Articular chondrocyte of knee joint (primary cell): ENCODE data around the gene SFTPD. TPM values are rescaled to one million over a fixed set of nuclear protein-coding genes. Genes with fewer than 3 reads are reported as not detected.

ENCODE experiments used
- total RNA-seq: library from RNA; depleted of rRNA; stranded (reverse); fragments of >200 nt; gene quantifications from 2 replicates; pipeline ENCODE4 v1.2.3, GENCODE V29; 2012

The SFTPD gene
- total RNA-seq: 0.32 and 0.39 TPM in 2 replicates

DNA sequence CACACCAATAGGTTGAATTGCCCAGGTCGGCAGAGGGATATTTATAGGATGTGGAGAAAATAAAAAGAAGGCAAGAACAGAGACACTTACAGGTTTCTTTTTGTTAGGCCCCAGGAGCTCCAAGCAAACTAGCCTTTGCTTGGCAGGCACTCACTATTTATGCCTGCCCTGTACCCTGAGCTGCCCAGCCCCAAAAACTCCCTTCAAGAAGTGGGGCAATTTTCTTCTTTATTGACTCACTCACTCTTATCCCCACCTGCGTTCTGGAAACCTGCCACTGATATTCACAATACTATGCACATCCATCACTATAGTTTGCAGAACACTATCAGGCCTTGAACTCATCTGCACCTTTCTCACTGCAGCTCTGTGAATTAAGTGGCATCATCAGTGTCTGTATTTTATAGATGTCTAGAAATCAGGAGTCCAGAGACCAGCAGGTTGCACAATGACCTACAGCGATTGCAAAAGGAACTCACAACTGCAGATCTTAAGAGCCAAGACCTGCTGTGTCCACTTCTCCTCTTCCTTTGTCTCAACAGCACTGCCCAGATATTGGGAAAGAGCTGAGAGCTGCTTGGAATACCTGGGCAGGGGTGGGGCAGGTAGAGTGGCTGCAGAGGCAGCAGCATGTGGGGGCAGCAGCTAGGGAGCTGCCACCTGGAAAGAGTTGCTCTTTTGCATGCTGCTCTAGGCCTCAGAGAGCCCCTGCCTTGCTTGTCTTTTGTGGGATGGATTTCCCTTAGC lies at the start of gene SFTPD:
SFTPD (minus strand) TSS at position 130 of the 747 bp plus-strand sequence. CDS start 2,446 bp downstream, outside the sequence.

Other genes with a start within 250 kb of the SFTPD start
- under 0.01 and 0.54 TPM in 2 replicates for gene NUTM2B, start 245.9 kb downstream of the SFTPD start, total RNA-seq
- 0.13 TPM in 1 of 2 replicates, not detected in the other for gene NUTM2E, start 122.4 kb downstream of the SFTPD start, total RNA-seq
- 15.4 and 22.1 TPM in 2 replicates for gene TMEM254, start 129.6 kb upstream of the SFTPD start, total RNA-seq
- 25.4 and 28.7 TPM in 2 replicates for gene PLAC9, start 183.6 kb upstream of the SFTPD start, total RNA-seq